Amniotic epithelial cell (primary cell): ENCODE data around the gene RNASET2.
A peak's percentile ranks its signal among the peaks of the same experiment; 100 is the strongest.
"Not testable (repeated sequence)": the region's sequence is repeated elsewhere in the genome, so short reads cannot be mapped to it uniquely, and the experiment has no call there.

Experiments
- DNase-seq: peaks from one replicate; pipeline ENCODE4 v3.0.0-alpha.2; 2010; ENCODE audit warnings: low read depth

The RNASET2 gene

DNA sequence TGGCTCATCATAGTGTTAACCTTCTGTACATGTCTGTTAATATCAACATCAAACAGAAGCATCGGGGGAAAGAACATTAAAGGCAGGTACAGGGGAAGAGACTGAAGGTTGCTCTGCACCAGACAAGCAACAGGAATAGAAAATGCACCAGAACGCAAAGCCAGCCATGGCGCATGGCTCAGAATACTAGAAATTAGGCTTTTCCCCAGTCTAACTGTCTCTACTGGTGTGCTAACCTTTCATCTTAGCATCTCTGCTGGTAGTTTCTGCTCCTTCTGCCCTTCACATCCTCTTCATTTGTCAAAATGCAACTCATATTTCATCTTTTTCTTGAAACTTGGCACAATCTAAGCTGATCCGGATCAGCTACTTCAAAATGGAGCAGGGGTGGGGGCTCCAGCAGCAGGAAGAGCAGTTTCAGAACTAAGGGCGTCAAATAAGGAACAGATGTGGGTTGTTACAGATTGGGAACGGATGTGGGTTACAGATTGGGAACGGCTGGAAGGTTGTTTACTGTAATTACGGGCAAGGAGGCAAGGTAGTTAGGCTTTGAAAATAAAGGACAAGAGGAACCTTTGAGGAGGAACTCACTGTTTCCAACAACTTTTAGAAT is 13.1 kb upstream of the RNASET2 start:
- DNase-seq = no peak

DNA sequence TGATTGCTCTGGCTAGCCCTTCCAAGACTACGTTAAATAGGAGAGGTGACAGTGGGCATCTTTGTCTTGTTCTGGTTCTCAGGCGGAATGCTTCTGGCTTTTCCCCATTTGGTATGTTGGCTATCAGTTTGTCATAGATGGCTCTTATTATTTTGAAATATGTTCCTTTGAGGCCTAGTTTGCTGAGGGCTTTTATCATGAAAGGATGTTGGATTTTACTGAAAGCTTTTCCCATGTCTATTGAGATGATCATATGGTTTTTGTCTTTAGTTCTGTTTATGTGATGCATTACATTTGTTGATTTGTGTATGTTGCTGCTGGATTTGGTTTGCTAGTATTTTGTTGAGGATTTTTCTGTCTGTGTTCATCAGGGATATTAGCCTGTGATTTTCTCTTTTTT is 9.9 kb upstream of the RNASET2 start:
- no peak for DNase-seq

DNA sequence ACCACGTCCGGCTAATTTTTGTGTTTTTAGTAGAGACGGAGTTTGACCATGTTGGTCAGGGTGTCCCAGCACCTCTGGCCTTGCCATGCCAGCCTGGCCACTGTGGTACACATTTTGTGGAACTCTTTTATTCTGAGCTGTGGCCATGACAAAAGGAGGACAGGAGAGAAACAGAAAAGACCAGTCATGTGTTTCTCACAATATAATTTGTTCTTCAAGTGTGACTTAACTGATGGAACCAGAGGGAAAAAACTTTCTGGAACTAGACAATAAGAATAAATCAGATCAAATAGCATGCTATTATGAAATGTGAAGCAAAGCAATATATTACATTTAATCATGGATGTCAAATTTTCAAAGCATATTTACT is 4.2 kb upstream of the RNASET2 start:
- no peak for DNase-seq

DNA sequence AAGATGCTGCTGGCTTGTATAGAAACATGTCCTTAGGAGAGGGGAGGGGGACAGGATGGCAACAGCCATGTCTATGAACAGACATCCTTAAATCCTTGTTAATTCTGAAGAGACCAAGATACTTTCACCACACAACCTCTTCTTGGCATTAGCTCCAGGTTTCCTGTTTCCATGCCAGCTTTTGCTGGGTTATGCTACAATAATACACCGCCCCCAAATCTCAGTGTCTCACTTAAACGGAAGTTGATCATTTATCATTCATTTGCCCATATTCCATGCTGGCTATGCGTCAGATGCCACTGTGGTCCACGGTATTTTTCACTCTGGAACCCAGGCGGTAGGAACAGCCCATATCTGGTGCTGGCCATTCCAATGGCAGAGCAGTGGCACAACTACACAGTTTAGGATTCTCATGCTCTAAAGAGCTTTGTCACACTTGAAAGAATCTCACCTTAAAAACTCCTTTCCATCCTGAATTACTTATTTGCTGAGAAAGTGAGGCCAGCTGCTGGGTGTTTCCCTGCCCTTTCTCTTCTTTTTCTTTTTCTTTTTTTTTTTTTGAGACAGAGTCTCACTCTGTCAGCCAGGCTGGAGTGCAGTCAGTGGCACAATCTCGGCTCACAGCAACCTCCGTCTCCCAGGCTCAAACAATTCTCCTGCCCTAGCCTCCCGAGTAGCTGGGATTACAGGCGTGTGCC is 3.7 kb upstream of the RNASET2 start:
- DNase-seq = no peak

DNA sequence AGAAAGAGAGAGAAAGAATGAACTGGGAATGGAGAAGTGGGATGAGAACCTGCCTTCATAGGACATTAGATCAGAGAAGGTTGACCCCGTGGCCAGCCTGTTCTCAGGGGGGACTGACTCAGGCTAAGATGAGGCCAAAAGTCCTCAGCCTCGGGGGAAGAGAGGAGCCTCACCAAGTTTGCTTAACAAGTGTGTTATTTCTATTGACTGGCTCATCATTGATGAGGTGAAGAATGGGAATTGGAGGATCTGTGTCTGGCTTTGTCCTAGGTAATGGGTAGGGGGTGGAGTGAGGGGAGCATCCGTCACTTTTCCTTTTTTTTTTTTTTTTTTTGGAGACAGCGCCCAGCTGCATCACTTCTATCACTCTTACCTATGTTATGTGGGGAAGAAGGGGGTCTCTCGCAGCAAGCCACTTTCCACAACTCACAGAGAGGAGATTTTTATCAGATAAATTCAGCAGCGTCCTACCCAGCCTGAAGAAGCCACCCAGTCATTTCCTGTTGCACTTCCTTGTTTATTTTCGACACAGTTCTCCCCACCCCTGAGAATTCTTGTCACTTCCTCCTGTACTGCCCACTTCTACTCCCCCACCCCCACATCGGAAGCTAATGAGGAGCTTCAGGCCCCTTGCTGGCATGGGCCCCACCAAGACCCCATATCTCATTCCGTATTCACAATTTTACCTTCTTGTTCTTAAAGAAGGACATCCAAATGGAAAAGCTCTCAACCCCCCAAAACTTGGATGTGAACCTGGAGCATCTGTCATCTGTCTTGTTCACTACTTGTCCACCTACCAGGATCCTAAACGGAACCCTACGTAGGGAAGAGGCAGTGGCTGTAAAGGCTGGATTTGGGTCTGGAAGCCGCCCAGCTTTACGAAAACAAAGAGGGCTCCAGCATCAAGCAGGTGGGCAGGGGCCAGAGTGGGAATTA is 2.8 kb upstream of the RNASET2 start:
- no peak for DNase-seq

DNA sequence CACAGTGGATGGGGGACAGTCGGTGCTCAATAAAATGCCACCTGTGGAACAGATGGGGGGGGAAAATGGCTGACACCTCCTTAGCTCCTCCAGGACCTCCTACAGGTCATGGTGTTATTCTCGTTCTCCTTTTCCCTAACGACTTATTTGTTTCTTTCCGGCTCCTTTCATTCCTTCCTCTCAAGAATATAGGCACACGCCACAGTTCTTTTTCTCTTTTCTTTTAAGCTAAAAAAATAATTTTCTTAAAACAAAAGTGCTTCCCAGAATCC is 1.4 kb upstream of the RNASET2 start:
- DNase-seq = no peak

DNA sequence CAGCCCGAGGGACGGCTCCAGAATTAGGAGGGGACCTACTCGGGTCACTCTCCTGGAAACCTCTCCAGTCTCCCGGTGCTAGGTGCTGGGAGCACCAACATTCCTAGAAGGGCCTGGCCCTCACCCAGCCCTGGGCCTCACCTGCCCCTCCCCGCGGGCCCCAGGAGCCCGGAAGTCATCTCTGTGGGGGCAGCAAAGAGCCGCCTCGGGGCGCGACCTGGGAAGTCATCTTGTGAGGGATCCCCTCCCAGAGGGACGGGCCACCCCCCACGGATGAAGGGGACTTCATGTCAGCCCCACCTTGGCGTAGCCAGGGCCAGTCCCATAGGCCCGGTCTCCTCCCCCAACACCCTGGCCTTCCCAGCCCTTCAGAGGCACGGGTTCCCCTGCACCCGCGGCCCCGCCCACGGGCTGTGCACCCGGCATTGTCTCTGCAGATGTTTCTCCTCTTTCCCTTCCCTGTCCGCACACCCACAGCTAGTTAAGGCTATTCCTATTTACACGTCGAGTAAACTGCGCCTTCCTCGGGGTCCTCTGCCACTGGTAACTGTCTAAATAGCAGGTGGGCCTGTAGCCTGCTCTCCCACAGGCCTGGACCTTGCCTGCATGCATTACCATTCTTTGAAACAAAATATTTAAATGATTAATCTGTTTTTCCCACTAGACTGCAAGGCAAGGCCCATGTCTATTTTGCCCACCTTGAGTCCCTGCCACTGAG is 896 bp upstream of the RNASET2 start:
- no peak for DNase-seq

DNA sequence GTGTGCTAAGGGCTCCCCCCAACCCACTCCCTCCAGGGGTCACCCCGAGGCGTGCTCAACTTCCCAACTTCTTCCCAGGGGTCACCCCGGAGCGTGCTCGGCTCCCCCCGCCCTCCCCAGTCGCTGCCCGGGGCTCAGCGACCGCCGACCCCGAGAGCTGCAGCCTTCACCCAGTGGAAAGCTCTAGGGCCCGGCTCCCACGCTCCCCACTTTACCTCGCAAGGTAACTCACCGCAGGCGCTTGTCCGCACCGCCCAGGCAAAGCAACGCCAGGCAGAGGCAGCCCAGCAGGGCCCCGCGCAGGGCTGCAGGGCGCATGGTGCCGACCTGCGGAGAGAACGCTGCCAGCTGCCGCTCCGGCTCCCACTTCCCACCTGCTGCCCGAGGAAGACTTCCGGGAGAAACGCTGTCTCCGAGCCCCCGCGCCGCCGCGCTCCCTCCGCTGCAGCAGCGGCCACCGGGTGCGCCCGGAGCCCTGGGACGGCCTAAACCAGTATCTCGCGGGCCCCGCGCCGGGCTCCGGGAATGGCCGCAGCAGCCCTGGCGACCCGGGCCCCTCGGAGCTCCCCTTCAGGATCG is 396 bp downstream of the RNASET2 start:
- DNase-seq = no peak

DNA sequence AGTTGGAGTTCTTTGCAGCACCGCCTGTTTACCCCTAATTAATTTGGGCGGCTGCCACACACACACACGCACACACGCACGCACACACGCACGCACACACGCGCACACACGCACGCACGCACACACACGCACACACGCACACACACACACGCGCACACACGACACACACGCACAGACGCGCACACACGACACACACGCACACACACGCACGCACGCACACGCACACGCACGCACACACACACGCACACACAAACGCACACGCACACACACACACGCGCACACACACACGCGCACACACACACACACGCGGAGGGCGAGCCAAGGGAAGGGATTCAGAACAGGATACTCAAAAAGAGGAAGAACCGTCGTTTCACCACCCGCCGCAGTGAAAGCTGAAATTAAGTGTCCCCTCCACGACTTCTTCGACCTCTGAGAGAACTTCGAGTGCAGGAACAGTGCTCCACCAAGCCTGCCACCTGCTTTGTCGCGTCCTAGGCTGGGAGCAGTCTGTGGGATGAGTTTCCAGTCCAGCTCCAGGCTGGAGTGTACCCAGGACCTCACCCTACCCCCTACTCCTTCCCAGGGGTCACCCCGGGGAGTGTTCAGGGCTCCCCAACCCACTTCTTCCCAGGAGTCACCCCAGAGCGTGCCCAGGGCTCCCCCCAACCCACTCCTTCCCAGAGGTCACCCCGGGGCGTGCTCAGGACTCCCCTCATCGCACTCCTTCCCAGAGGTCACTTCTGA is 1.1 kb downstream of the RNASET2 start:
- DNase-seq = no peak

DNA sequence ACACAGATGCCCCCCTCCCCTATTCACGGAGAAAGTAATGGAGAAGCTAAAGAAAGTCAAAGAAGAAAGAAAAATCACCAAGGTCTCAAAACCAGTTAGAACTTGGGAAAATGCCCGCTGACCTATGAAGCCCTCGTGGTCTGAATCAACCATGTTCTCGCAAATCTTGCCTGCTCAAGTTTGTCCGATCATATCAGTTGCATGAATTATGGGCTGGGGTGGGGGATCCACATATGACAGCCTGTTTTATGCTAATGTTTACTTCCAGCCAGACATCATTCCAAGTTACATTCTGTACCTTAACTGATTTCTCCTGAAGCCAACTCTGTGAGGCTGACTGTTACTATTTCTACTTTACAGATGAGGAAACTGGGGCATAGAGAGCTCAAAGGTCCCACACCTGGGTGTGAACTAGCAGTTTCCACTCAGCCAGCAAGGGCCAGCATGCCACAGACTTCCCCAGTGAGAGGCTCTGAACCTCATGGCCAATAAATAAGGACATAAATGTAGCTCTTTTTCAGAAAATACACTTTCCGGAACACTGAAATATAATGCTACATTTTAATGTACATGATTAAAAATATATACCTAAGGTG is 2.1 kb downstream of the RNASET2 start:
- DNase-seq = peak; percentile 64

DNA sequence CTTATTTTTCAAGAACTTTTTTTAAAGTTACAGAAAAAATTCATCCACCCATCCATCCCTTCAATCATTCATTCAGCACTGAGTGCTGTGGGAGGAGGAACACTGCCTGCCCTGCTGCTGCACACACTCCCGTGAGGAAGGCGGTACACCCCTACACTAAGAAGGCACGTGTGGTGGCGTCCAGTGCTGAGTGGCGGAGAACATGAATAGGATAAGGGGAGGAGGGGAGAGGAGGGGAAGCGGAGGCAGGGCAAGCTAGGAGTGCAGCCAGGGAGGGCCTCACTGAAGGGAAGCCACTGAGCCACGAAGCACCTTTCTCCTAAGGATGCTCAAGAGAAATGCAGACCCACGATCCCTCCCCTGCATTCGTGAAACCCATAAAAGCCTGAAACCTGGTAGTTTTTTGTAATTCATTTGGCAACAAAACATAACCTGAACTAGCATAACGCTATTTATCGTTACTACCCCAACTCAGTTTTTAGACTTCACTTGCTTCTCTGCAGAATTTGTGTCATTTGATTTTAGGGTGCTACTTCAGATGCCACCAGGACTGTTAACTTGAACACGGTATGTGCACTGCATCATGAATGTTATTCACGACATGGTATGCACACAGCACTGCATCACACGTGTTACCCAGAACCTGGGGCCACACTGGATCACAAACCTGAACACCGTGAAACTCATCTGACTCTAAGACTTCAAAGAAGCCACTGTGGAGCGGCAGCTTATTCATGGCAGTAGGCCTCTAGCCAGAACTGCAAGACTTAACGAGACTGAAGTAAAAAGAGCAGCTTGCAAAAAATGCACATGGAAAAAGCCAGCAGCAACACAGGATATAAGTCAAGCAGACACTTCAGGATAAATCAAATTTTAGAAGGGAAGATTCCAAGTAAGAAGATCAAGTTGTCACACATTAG is 3.5 kb downstream of the RNASET2 start:
- no peak for DNase-seq

DNA sequence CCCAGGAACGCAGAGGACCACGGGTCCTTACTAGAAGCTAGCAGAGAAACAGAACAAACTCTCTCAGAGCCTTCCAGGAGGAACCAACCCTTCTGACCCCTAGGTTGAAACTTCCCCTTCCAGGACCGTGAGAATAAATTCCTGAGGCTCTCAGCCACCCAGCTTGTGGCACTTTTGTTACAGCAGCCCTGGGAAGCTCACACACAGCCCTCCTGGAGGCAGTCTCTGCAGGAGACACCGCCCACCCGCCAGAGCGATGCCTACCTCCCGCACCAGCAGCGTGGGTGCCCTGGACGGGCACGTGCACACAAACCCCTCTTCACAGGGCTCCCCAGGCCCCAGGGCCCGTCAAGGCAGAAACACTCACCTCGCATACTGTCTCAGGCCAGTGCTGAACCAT is 4.2 kb downstream of the RNASET2 start:
- DNase-seq = no peak

DNA sequence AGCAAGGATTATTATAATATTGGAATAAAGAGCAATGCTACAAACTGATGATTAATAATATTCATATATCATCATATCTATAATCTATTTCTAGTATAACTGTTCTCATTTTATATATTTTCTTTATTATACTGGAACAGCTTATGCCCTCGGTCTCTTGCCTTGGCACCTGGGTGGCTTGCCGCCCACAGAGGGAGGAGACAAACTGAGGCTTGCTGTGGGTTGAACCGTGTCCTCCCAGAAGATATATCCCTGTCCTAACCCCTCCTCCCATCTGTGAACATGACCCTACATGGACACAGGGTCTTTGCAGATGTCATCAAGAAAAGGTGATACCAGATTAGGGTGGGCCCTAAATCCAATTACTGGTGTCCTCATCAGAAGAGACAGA is 4.7 kb downstream of the RNASET2 start:
- DNase-seq = no peak

DNA sequence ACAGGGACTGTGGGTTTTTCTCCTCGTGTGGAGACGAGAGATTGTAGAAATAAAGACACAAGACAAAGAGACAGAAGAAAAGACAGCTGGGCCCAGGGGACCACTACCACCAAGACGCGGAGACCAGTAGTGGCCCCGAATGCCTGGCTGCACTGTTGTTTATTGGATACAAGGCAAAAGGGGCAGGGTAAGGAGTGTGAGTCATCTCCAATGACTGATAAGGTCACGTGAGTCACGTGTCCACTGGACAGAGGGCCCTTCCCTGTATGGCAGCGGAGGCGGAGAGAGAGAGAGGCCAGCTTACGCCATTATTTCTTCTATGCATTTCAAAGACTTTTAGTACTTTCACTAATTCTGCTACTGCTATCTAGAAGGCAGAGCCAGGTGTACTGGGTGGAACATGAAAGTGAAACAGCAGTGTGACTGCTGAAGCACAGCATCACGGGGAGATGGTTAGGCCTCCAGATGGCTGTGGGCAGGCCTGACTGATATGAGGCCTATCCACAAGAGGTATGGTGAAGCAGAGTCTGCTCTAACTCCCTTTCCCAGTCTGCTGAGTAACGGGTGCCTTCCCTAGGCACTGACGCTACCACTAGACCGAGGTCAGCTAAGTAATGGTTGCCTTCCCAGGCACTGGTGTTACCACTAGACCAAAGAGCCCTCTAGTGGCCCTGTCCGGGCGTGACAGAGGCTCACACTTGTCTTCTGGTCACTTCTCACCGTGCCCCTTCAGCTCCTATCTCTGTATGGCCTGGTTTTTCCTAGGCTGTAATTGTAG is 5.3 kb downstream of the RNASET2 start:
- peak; percentile 94 for DNase-seq

DNA sequence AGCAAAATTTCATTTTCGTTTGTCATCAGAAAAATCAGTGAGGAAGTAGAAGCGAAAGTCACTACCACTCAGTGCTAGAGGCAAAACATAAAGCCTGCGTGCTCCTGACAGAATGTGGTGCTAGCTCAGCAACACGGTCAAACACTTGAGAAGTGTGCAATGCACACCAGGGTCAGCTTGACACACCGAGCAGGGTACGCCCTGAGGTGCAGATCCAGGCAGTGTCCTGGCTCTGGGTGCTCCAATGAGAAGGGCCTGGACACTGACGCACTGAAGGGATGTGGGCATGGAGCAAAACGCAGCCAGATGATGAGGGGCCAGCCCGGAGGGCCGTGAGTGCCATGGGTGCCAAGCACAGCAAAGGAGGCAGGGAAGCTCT is 5.9 kb downstream of the RNASET2 start:
- DNase-seq = no peak

DNA sequence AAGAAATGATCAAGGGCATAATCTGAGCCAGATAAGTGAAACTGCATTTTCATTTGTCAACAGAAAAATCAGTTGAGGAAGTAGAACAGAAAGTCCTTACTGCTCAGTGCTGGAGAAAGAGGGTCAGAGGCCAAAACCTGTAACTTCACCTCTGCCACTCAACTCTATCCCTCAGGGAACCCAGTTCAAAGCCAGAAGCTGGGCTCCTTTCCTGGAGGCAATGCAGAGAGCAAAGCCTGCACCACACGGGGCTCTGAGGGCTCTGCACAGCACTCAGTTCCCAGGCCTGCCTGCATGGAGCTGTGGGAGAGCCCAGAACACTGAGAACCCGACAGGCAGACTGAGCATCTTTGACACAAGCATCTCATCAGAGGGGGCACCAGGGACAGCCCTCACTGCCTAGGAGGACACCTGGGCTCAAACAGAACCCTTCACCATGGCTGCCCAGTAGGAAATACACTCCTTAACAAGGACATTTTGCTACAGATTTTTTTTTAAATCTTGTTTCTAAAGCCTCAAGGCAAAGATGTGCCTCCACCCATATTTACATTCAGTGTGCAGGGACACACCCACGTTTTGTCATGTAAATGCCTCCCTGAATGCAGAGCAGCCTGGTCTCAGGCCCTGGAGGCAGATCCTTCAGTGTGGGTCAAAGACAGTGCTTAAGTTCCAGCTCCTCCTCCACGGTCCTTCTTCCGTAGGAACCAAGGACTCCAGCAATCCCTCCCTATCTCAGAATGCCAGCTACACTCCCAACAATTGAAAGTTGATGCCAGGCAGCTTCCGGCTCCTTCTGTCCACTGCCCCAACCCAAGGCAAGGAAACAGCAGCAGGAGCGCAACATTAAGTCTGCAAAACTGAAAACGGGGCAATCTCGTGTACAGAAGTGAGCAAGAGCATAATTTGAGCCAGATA is 6.6 kb downstream of the RNASET2 start:
- DNase-seq = no peak

DNA sequence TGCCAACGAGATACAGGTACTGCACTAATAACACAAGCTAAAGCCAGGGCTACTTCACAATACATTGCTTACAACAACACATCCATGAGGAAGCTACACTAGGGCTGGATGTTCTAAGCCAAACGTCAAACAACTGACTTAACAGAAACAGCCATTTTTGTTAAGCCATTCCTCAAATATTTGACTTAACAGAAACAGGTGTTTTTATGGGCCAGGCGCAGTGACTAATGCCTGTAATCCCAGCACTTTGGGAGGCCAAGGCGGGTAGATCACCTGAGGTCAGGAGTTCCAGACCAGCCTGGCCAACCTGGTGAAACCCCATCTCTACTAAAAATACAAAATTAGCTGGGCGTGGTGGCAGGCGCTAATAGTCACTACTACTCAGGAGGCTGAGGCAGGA is 7.6 kb downstream of the RNASET2 start:
- DNase-seq = not testable (repeated sequence)

DNA sequence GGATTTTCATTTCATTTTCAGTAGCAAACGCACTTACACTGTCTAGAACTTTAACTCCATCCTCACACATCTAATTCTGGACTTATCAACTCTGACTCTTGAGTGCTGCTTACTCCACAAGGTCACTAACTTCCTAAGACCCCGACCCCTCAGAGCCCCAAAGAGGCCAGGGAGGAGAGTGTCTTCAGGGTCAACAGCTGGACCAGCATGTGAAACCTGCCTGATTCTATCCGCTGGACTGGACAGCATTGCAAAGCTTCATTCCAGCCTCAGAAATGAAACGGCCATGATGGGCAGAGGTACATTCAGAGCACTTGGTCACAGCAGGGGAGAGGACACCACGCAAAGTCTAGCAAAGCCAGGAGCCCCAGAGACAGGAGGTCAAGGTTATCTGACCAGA is 9.1 kb downstream of the RNASET2 start:
- DNase-seq = no peak
